Left forelimb (tissue), 1 donor: ENCODE measurements around the gene CHSY1.

ENCODE experiments used
- DNase-seq: peaks from one replicate; pipeline ENCODE4 v3.0.0-alpha.2; 2018; ENCODE audit warnings: low spot score

Gene CHSY1

GRCh38 chr15:101152914-101153313 is 98.9 kb downstream of the CHSY1 start:
- DNase-seq: no peak

- DNase-seq: no peak
Measured at GRCh38 chr15:101151288-101151687, 100.6 kb downstream of the CHSY1 start.

- DNase-seq: no peak
Measured at GRCh38 chr15:101150723-101151040, 101.2 kb downstream of the CHSY1 start.

GRCh38 chr15:101149864-101150722 is 101.8 kb downstream of the CHSY1 start:
- no peak for DNase-seq

- DNase-seq: no peak
Measured at GRCh38 chr15:101148881-101149664, 102.8 kb downstream of the CHSY1 start.

GRCh38 chr15:101148166-101148880 is 103.5 kb downstream of the CHSY1 start:
- no peak for DNase-seq

- DNase-seq: no peak
Measured at GRCh38 chr15:101147181-101147580, 104.7 kb downstream of the CHSY1 start.

GRCh38 chr15:101146118-101146702 is 105.6 kb downstream of the CHSY1 start:
- DNase-seq: no peak

- DNase-seq: no peak
Measured at GRCh38 chr15:101145362-101145761, 106.5 kb downstream of the CHSY1 start.

- no peak for DNase-seq
Measured at GRCh38 chr15:101143321-101143720, 108.5 kb downstream of the CHSY1 start.

- DNase-seq: no peak
Measured at GRCh38 chr15:101142711-101143110, 109.1 kb downstream of the CHSY1 start.

GRCh38 chr15:101141926-101142527 is 109.8 kb downstream of the CHSY1 start:
- no peak for DNase-seq

GRCh38 chr15:101140697-101141065 is 111.2 kb downstream of the CHSY1 start:
- no peak for DNase-seq

GRCh38 chr15:101139986-101140696 is 111.7 kb downstream of the CHSY1 start:
- no peak for DNase-seq

GRCh38 chr15:101138913-101139880 is 112.7 kb downstream of the CHSY1 start:
- DNase-seq: no peak

- no peak for DNase-seq
Measured at GRCh38 chr15:101138086-101138660, 113.7 kb downstream of the CHSY1 start.

- DNase-seq: no peak
Measured at GRCh38 chr15:101137312-101137940, 114.4 kb downstream of the CHSY1 start.

GRCh38 chr15:101136381-101137268 is 115.2 kb downstream of the CHSY1 start:
- DNase-seq: no peak
